Fibroblast of skin of abdomen (primary cell): ENCODE data around the gene RAD51B.
A peak's percentile ranks its signal among the peaks of the same experiment; 100 is the strongest.
"Not testable (repeated sequence)": the region's sequence is repeated elsewhere in the genome, so short reads cannot be mapped to it uniquely, and the experiment has no call there.

Experiments used
- DNase-seq: peaks from one replicate; pipeline ENCODE4 v3.0.0-alpha.2; 2013

Gene RAD51B

DNA sequence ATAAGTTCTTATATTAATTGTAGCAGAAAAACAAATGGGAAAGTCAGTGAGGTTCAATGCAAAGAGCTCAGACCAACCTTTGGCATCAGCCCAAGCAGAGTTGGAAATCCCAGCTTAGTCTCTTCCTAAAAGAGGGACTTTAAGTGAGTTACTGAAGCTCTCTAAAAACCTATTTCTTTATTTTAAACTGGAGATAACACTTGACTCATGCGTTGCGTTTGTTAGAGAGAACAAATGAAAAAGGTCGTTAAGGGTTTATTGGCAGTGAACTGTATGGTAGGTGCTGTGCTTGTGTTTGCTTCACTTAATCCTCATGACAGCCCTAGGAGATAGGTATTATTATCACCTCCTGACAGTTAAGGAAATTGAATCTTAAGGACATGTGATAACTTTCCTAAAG lies 396.5 kb downstream of the RAD51B start:
- DNase-seq, result no peak

DNA sequence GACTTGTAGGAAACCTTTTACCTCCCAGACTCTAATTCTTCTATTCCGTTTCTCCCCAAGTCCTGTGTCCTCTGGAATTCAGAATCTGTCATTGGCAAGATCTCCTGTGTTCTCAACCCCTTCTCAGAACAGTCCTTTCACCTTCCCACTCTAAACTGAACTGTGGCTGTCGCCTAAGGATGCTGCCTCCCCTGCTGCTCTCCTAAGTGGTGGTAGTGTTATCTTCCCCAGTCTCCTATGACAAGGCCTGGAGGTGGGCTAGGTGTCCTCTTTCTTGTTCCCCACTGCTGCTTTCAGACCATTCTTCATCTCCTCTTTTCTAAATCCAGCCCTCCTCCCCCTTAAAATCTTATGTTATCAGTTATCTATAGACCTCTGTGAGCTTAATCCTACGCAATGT lies 397.4 kb downstream of the RAD51B start:
- no peak for DNase-seq

GRCh38 chr14:68217791-68218340 lies 398.3 kb downstream of the RAD51B start:
- DNase-seq, result no peak

DNA sequence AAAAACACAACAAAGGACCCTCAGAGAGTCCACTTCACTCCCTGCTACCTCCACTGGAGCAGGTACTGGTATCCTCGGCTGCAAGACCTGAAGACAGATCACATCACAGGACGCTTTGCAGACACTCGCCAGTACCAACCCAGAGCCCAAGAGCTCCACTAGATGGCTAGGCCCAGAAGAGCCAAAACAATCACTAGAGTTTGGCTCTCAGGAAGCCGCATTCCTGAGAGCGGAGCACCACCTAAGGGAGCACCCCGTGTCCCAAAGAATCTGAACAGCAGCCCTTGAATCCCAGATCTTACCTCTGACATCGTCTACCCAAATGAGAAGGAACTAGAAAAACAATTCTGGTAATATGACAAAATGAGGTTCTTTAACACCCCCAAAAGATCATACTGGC lies 399.8 kb downstream of the RAD51B start:
- DNase-seq, result no peak

- DNase-seq, result not testable (repeated sequence)
Observed at GRCh38 chr14:68221046-68221445, 401.5 kb downstream of the RAD51B start.

DNA sequence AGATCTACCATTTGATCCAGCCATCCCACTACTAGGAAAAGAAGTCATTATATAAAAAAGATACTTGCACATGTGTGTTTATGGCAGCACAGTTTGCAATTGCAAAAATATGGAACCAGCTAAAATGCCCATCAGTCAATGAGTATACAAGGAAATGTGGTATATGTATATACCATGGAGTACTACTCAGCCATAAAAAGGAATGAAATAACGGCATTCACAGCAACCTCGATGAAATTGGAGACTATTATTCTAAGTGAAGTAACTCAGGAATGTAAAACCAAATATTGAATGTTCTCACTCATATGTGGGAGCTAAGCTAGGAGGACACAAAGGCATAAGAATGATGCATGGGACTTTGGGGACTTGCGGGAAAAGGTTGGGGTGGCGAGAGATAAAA lies 402.6 kb downstream of the RAD51B start:
- DNase-seq, result no peak

GRCh38 chr14:68222726-68223125 lies 403.1 kb downstream of the RAD51B start:
- no peak for DNase-seq

DNA sequence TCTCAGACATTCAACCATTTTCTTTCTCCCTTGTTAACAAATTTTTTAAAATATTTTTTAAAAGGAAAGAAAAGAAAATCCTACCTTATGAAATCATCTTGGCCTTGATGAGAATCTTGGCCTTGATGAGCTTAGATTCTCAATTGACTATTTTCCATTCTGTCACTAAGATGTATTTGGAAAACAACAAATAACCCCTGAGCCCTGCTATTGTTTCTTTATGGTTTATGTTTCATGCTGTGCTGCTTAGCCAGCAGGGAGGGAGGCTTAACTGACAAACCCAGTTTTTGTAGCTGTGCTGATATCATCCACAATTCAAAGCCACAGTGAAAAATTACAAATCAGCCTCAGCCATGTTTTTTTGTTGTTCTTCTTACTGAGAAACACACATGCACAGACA lies 404.1 kb downstream of the RAD51B start:
- no peak for DNase-seq

GRCh38 chr14:68225321-68225720 lies 405.7 kb downstream of the RAD51B start:
- DNase-seq, result no peak

GRCh38 chr14:68226523-68226922 lies 406.9 kb downstream of the RAD51B start:
- no peak for DNase-seq

GRCh38 chr14:68228656-68229055 lies 409.1 kb downstream of the RAD51B start:
- no peak for DNase-seq

DNA sequence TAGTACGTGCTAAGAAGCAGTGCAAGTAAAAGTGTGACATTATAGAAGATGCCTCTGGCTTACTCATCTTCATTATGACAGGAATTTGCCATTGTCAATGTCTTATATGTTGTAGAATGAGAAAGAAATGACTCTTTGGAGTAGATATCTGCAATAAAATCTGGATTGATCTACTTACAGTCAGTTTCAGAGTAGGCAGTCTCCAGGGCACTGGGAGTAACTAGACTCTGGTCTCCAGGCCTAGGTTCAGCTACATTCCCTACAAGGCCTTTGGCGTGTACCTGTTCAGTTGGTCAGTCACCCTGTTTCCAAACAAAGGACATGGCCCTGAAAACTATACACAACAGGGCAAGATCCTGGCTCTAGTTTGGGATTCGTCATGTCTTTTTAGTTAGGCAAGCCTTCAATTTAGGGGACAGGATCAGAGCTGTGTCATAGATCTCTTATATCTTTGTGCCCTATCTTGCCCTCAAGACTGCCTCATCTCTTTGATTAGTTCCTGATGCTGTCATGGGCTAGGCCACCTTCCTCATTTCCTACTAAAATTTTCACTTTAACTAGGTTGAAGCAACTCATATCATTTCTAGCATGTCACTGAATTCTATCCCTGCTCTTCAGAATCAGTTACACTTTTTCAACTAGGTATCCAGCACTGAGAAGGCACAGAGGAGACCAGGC lies 410.0 kb downstream of the RAD51B start:
- no peak for DNase-seq

DNA sequence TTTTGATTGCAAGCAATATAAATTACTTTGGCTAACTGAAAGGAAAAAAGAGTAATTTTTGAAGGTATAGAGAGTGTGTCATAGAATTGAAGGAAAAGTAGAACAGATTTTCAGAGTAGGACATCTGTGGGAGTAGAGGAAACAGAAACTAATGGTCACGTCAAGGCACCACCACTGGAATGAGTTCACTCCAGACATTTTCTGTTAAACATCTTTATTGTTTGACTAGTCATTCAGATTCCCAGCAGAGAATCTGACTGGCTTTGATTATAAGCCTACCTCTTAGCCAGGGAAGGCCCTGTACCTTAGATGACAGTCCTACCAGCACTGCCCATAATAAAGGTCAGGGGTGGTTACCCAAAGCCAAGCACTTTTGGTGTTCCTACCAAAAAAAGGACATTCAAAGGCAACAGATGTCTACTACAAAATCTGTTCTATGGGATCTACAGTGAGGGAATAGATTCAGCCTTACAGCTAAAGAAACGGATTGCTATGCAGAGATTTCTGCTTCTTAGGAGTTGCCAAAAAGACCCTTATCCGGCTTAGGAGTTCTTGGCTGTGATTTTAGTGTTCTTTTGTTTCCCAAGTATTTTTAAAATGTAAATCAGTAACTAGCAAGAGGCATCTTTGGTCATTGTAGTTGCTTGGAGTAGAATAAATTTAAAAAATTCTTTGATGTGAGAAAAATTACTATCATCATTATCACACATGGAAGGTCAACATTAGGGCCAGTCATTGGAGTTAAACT lies 410.8 kb downstream of the RAD51B start:
- no peak for DNase-seq

DNA sequence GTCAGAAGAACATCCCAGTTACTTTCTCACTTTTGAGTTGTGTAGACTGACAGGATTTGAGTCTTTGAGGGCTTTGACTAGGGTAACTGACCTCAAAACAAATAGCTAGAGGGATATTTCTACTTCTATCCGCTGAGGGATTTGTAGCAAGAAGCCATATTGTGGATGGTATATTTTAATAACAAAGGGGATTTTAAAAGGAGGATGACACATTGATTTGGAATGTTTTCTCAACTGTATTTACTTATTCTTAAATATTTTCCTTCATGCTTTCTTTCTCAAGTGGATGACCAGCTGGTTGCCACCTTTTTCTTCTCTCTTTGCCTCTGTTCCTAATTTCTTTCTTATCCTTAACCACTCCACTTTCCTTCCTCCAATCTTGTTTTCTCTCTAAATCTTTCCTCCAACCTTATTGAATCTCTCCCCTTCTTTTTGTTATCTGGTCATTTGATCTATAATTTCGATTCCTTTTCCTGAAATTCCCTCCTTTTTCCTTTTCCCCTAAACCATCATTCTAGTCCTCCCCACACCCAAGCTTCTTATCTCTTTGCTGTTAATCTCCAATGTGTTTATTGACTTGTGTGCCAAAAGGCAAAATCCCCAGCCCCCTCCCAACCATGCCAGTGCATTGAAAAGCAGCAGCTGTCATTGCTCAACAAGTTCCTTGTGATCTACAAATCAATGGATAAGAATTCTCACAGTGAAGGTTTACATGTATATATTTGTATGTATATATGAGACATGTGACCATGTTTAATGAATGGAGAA lies 411.6 kb downstream of the RAD51B start:
- DNase-seq, result peak; percentile 72

GRCh38 chr14:68231898-68232297 lies 412.3 kb downstream of the RAD51B start:
- DNase-seq, result no peak

DNA sequence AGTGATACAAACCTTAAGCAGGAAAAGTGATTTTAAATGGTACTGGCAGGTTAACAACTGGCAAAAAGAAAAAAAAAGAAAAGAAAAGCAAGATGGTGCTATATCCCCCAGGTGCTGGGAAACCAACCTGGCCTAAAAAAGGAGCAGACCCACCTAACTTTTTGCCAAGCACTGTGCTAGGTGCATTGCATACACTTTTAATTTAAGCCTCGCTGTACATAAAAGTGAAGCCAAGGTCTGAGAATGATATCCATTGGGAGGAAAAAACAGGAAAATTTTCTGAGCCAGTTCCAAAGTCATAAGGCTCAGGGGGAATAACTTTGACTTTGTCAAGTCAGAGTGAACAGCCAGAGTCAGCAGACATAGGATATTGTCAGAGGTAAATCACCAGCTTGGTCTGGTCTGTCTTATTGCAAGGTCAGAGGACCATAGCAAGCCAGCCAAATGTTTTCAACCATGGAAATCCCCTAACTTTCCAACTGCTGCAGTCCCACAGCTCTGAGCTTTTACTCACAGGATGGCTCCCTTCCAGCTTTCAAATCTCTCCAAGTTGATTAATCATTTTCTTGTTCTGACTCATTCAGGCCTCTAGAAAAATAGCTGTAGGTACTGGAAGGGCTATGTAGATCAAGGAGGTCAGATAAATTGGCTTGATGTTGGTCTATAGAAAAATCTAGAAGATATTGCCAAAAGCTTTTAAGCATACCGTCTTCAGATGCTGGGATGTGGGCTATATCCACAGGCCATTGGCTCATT lies 412.9 kb downstream of the RAD51B start:
- peak; percentile 99 for DNase-seq

- peak; percentile 25 for DNase-seq
Observed at GRCh38 chr14:68233101-68233784, 413.7 kb downstream of the RAD51B start.

DNA sequence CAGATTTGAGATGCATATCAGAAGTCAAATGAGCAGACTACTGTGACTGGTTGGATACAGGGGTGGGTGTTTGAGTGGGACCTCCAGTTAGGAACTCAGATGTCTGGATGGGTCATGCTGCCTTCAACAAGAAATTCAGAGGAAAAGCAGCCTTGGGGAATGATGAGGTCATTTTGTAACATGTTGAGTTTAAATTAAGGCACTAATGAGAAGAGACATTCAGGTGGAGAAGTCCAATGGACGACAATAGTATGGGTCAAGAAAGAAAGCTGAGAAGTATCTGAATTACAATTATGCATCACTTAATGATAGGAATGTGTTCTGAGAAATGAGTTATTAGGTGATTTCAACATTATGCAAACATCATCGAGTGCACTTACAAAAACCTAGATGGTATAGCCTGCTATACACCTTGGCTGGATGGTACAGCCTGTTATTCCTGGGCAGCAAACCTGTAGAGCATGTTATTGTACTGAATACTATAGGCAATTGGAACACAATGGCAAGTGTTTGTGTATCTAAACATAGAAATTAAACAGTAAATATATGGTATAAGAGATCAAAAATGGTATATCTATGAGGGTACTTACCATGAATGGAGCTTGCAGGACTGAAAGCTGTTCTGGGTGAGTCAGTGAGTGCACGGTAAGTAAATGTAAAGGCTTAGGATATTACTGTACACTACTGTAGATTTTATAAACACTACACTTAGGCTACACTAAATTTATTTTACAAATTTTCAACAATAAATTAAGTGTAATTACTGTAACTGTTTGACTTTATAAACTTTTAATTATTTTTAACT lies 414.7 kb downstream of the RAD51B start:
- DNase-seq, result no peak

GRCh38 chr14:68235011-68235410 lies 415.4 kb downstream of the RAD51B start:
- peak; percentile 66 for DNase-seq

- no peak for DNase-seq
Observed at GRCh38 chr14:68236582-68237458, 417.2 kb downstream of the RAD51B start.
